Glutamatergic neuron (in vitro differentiated cells): ENCODE measurements around the gene C6. TPM values are rescaled to one million over a fixed set of nuclear protein-coding genes. Genes with fewer than 3 reads are reported as not detected.

Experiments
- DNase-seq: peaks from one replicate; pipeline ENCODE4 v3.0.0; 2022
- H3K27ac Mint-ChIP-seq: one replicate; pipeline ENCODE4 v1.8.0; 2020; ENCODE audit warnings: mild to moderate bottlenecking, mixed read lengths, inconsistent platforms; ENCODE audit not compliant: unreplicated experiment
- H3K27me3 Mint-ChIP-seq: one replicate; pipeline ENCODE4 v1.8.0; 2020; ENCODE audit warnings: mild to moderate bottlenecking, moderate library complexity, mixed read lengths, inconsistent platforms; ENCODE audit not compliant: unreplicated experiment
- H3K36me3 Mint-ChIP-seq: one replicate; pipeline ENCODE4 v1.8.0; 2020; ENCODE audit warnings: mild to moderate bottlenecking, mixed read lengths, inconsistent platforms; ENCODE audit not compliant: unreplicated experiment
- H3K4me1 Mint-ChIP-seq: one replicate; pipeline ENCODE4 v1.8.0; 2020; ENCODE audit warnings: mild to moderate bottlenecking, low read depth, mixed read lengths, inconsistent platforms; ENCODE audit not compliant: unreplicated experiment
- H3K4me3 Mint-ChIP-seq: one replicate; pipeline ENCODE4 v1.8.0; 2020; ENCODE audit warnings: mild to moderate bottlenecking, mixed read lengths, inconsistent platforms; ENCODE audit not compliant: unreplicated experiment
- H3K9me3 Mint-ChIP-seq: one replicate; pipeline ENCODE4 v1.8.0; 2020; ENCODE audit warnings: mild to moderate bottlenecking, moderate library complexity, mixed read lengths, inconsistent platforms; ENCODE audit not compliant: unreplicated experiment
- total RNA-seq: library from RNA; stranded (reverse); fragmentation: NEBNext Ultra II Directional; extraction: Animal tissue kit (Norgen Biotek cat#: 25700); gene quantifications from one replicate; pipeline ENCODE4 v1.2.1, GENCODE V29; 2021; ENCODE audit not compliant: unreplicated experiment
- TF ChIP-seq, protein P1 (sequence below): fragments of 200-600 bp; sonication (generic); IDR thresholded peaks from one replicate; pipeline ENCODE4 v1.5.0; 2021; ENCODE audit not compliant: partially characterized antibody, unreplicated experiment

Gene C6
- total RNA-seq, 1 donor from 2014 or later, result not detected

DNA sequence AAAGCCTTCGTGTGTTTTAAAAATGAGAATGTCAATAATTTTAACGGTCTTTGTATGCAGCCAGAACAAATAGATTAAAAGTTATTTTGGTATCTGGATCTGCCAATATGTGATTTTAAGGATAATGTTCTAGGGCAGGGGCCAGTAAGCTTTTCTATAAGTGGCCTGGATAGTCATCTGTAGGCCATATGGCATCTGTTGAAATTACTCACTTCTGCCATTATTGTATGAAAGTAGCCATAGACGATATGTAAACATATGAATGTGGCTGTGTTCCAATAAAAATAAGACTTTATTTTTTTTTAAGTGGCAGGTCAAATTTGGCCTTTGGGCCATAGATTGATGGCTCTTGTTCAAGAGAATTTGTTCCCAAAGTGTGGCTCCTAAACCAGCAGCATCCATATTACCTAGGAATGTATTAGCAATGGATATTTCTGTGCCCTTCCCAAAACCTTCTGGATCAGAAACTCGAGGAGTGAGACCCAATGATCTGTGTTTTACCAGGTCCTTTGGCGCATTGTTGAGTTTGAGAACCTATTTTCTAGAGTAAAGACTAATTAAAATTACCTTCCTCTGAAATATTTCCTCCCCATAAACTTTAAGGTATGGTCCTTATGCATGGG is 55.9 kb downstream of the C6 start:
- no peaks in the 10 kb centered on the region for H3K9me3 Mint-ChIP-seq
- no peaks in the 10 kb centered on the region for H3K36me3 Mint-ChIP-seq
- H3K4me3 Mint-ChIP-seq, result no peak overlapping the region
- H3K4me1 Mint-ChIP-seq, result no peaks in the 10 kb centered on the region
- TF ChIP-seq, protein P1, sequence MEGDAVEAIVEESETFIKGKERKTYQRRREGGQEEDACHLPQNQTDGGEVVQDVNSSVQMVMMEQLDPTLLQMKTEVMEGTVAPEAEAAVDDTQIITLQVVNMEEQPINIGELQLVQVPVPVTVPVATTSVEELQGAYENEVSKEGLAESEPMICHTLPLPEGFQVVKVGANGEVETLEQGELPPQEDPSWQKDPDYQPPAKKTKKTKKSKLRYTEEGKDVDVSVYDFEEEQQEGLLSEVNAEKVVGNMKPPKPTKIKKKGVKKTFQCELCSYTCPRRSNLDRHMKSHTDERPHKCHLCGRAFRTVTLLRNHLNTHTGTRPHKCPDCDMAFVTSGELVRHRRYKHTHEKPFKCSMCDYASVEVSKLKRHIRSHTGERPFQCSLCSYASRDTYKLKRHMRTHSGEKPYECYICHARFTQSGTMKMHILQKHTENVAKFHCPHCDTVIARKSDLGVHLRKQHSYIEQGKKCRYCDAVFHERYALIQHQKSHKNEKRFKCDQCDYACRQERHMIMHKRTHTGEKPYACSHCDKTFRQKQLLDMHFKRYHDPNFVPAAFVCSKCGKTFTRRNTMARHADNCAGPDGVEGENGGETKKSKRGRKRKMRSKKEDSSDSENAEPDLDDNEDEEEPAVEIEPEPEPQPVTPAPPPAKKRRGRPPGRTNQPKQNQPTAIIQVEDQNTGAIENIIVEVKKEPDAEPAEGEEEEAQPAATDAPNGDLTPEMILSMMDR, result no peak
- H3K27ac Mint-ChIP-seq, result no peak overlapping the region
- no peak for DNase-seq
- H3K27me3 Mint-ChIP-seq, result no peaks in the 10 kb centered on the region

DNA sequence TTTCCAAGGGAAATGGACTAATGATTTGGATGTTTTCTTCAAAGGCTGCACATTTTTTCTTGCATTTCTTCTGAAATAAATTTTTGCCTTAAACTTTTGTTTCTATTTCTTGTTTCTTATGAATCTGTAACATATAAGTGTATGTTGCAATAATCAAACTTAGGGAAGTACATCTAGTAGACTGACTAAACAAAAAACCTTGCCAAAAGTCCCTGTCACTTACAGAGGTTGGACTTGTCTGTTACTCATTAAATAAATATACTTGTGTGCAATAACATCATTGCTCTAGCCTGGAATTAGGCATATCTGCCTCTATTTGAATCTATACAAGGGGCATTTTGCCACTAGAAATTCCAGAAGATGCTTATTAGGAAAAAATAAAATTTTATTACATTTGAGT is 56.6 kb downstream of the C6 start:
- Mint-ChIP-seq H3K36me3 (no peaks in the 10 kb centered on the region), H3K27ac (no peak overlapping the region), H3K9me3 (no peaks in the 10 kb centered on the region), H3K27me3 (no peaks in the 10 kb centered on the region), H3K4me1 (no peaks in the 10 kb centered on the region), H3K4me3 (no peak overlapping the region)
- TF ChIP-seq, protein P1, result no peak
- DNase-seq, result no peak

- H3K4me3 Mint-ChIP-seq, result no peak overlapping the region
- no peak for DNase-seq
- no peaks in the 10 kb centered on the region for H3K36me3 Mint-ChIP-seq
- no peaks in the 10 kb centered on the region for H3K27me3 Mint-ChIP-seq
- no peaks in the 10 kb centered on the region for H3K4me1 Mint-ChIP-seq
- no peaks in the 10 kb centered on the region for H3K9me3 Mint-ChIP-seq
- H3K27ac Mint-ChIP-seq, result no peak overlapping the region
- TF ChIP-seq, protein P1, result no peak
Measured at GRCh38 chr5:41154491-41154890, 58.8 kb downstream of the C6 start.

- Mint-ChIP-seq H3K27ac (no peak overlapping the region), H3K9me3 (no peaks in the 10 kb centered on the region)
Measured at GRCh38 chr5:41151564-41151963, 61.8 kb downstream of the C6 start.

DNA sequence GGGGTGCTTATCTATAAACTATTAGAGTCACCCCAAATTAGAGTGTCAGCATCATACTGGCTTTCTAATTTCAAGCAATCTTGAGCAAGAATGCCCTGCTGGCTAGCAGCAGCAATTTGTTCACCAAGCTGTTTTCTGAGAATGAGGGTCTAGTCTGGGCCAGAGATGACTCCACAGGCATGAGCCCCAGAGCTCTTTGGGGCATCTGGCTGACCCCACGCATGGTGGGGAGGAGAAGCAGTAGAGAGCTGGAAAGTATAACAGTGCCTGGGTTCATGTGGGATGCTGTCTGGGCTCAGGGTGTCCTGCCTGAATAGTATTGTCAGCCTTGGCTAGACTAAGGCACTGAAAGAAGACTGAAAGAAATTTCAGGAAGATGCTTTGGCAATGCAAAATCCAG is 64.9 kb downstream of the C6 start:
- H3K27ac Mint-ChIP-seq, result no peak overlapping the region
- H3K9me3 Mint-ChIP-seq, result no peaks in the 10 kb centered on the region
- no peaks in the 10 kb centered on the region for H3K4me1 Mint-ChIP-seq
- H3K4me3 Mint-ChIP-seq, result no peak overlapping the region
- no peaks in the 10 kb centered on the region for H3K27me3 Mint-ChIP-seq
- no peaks in the 10 kb centered on the region for H3K36me3 Mint-ChIP-seq
- TF ChIP-seq, protein P1, result no peak
- DNase-seq, result no peak

More at GRCh38 chr5:41151564-41151963, 61.8 kb downstream of the C6 start:
- H3K4me3 Mint-ChIP-seq, result no peak overlapping the region
- H3K4me1 Mint-ChIP-seq, result no peaks in the 10 kb centered on the region
- H3K27me3 Mint-ChIP-seq, result no peaks in the 10 kb centered on the region
- DNase-seq, result no peak
- TF ChIP-seq, protein P1, result no peak
- no peaks in the 10 kb centered on the region for H3K36me3 Mint-ChIP-seq
